Vagina (tissue), 2 donors: ENCODE results near the gene MCF2L. TPM values are rescaled to one million over a fixed set of nuclear protein-coding genes. Genes with fewer than 3 reads are reported as not detected.
"Not testable (repeated sequence)": the region's sequence is repeated elsewhere in the genome, so short reads cannot be mapped to it uniquely, and the experiment has no call there.

ENCODE experiments used
- DNase-seq, 2 donors: peaks; one replicate each; pipeline ENCODE4 v3.0.0-alpha.2; 2017; ENCODE audit errors: extremely low spot score in 2 of 2
- H3K27ac ChIP-seq: fragments of 200-600 bp; sonication (generic); one replicate; pipeline ENCODE4 v1.5.1; 2019
- H3K27me3 ChIP-seq: fragments of 200-600 bp; sonication (generic); one replicate; pipeline ENCODE4 v1.5.1; 2019
- H3K36me3 ChIP-seq, 2 donors: fragments of 200-600 bp; sonication (generic); one replicate each; pipeline ENCODE4 v1.5.1; 2017 to 2019
- H3K4me1 ChIP-seq: fragments of 200-600 bp; sonication (generic); one replicate; pipeline ENCODE4 v1.5.1; 2019
- H3K4me3 ChIP-seq, 2 donors: fragments of 200-600 bp; sonication (generic); 1 replicate in 1 of 2; 2 replicates in 1 of 2; pipeline ENCODE4 v1.5.1; 2016 to 2019
- H3K9me3 ChIP-seq: fragments of 200-600 bp; sonication (generic); one replicate; pipeline ENCODE4 v1.5.1; 2019
- CTCF ChIP-seq, 3 experiments: fragments of 450-650 bp in 2 of 3; fragments of 200-600 bp in 1 of 3; sonication (generic) in 1 of 3; IDR thresholded peaks; one replicate each; pipeline ENCODE4 v1.5.1; 2017 to 2019; ENCODE audit warnings: antibody characterized with exemption in 3 of 3, mild to moderate bottlenecking in 2 of 3, moderate library complexity in 2 of 3
- POLR2A ChIP-seq, 2 donors: fragments of 450-650 bp; IDR thresholded peaks; one replicate each; pipeline ENCODE4 v1.6.1; 2017; ENCODE audit warnings: antibody characterized with exemption in 2 of 2, mild to moderate bottlenecking in 2 of 2, moderate library complexity in 2 of 2
- POLR2AphosphoS5 ChIP-seq, 2 donors: sonication (generic); formaldehyde crosslinking; IDR thresholded peaks; one replicate each; pipeline ENCODE4 v1.9.0; 2017; ENCODE audit warnings: antibody characterized with exemption in 2 of 2, mild to moderate bottlenecking in 2 of 2, low read depth in 1 of 2; ENCODE audit not compliant: insufficient read depth in 1 of 2
- intact Hi-C: fragments of 100-400 bp; cut with DNase I; formaldehyde crosslinking; loops from one replicate; pipeline ENCODE4 v1.15.1; 2023
- total RNA-seq: library from RNA; depleted of rRNA; stranded (reverse); fragments of >200 nt; gene quantifications from one replicate; pipeline ENCODE4 v1.2.3, GENCODE V29; 2016

Gene MCF2L
- total RNA-seq, 1 donor from 2014 or later = 45.4 TPM

GRCh38 chr13:113110048-113110851 lies 141.2 kb downstream of the MCF2L start:
- DNase-seq = no peak
- H3K27ac ChIP-seq = no peak overlapping the region
- H3K4me1 ChIP-seq = peaks cover 17% of the 10 kb centered on the region
- H3K27me3 ChIP-seq = no peaks in the 10 kb centered on the region
- H3K36me3 ChIP-seq = no peaks in the 10 kb centered on the region
- intact Hi-C loops = no loop called here
- no peak for TF ChIP-seq POLR2A (IDR thresholded peaks at IDR 0.05)
- peak in 1 of 2 donors; percentile 19 for TF ChIP-seq POLR2AphosphoS5 (IDR thresholded peaks at IDR 0.05; ENCODE audit: insufficient read depth in 1 of 2, low read depth in 1 of 2)
- TF ChIP-seq CTCF (IDR thresholded peaks at IDR 0.05) = no peak
- no peaks in the 10 kb centered on the region for H3K9me3 ChIP-seq
- H3K4me3 ChIP-seq = peak overlapping the region; percentile 44 to 60

- Histone ChIP-seq H3K36me3 (no peaks in the 10 kb centered on the region), H3K27ac (no peak overlapping the region), H3K9me3 (no peaks in the 10 kb centered on the region), H3K27me3 (no peaks in the 10 kb centered on the region), H3K4me1 (peaks cover 17% of the 10 kb centered on the region), H3K4me3 (peak overlapping the region; percentile 44 to 60)
- intact Hi-C loops = no loop called here
- no peak for TF ChIP-seq POLR2AphosphoS5 (IDR thresholded peaks at IDR 0.05; ENCODE audit: insufficient read depth in 1 of 2, low read depth in 1 of 2)
- TF ChIP-seq CTCF (IDR thresholded peaks at IDR 0.05) = no peak
- TF ChIP-seq POLR2A (IDR thresholded peaks at IDR 0.05) = no peak
- no peak for DNase-seq
These were observed 141.9 kb downstream of the MCF2L start for GRCh38 chr13:113110852-113111315.

GRCh38 chr13:113111821-113112220 lies 142.8 kb downstream of the MCF2L start:
- intact Hi-C loops, DNase-seq, H3K27me3 ChIP-seq: not testable (repeated sequence)

DNA sequence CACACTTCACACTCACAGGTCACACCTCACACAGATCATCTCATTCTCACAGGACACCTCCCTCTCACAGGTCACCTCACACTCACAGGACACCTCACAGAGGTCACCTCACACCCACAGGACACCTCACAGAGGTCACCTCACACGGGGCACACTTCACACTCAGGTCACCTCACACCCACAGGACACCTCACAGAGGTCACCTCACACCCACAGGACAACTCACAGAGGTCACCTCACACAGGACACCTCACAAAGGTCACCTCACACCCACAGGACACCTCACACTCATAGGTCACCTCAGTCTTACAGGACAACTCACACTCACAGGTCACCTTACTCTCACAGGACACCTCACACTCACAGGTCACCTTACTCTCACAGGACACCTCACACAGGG lies 143.5 kb downstream of the MCF2L start:
- intact Hi-C loops, DNase-seq, H3K27ac ChIP-seq, H3K4me3 ChIP-seq, H3K27me3 ChIP-seq, H3K36me3 ChIP-seq, H3K9me3 ChIP-seq: not testable (repeated sequence)
- H3K4me1 ChIP-seq = peaks cover 17% of the 10 kb centered on the region

More at GRCh38 chr13:113111821-113112220, 142.8 kb downstream of the MCF2L start:
- not testable (repeated sequence) for H3K27ac ChIP-seq, H3K36me3 ChIP-seq, H3K9me3 ChIP-seq, H3K4me3 ChIP-seq
- peaks cover 17% of the 10 kb centered on the region for H3K4me1 ChIP-seq

- Histone ChIP-seq H3K4me3 (no peak overlapping the region), H3K4me1 (peaks cover 17% of the 10 kb centered on the region), H3K27me3 (no peaks in the 10 kb centered on the region), H3K36me3 (no peaks in the 10 kb centered on the region), H3K9me3 (no peaks in the 10 kb centered on the region), H3K27ac (no peak overlapping the region)
- no peak for TF ChIP-seq POLR2AphosphoS5 (IDR thresholded peaks at IDR 0.05; ENCODE audit: insufficient read depth in 1 of 2, low read depth in 1 of 2)
- no peak for TF ChIP-seq CTCF (IDR thresholded peaks at IDR 0.05)
- TF ChIP-seq POLR2A (IDR thresholded peaks at IDR 0.05) = no peak
- intact Hi-C loops = no loop called here
- DNase-seq = no peak
These were observed 144.2 kb downstream of the MCF2L start for GRCh38 chr13:113112893-113113845.
